NCI-H510A (cell line): ENCODE data around the gene SAMD4B.

Experiments used
- DNase-seq: peaks from one replicate; lab custom pipeline; 2025; lab: John Stamatoyannopoulos, UW

The SAMD4B gene

GRCh38 chr19:39425744-39426143 is 83.5 kb downstream of the SAMD4B start:
- no peak for DNase-seq

- no peak for DNase-seq
These were observed 83.9 kb downstream of the SAMD4B start for GRCh38 chr19:39426170-39426569.

- DNase-seq: no peak
These were observed 85.5 kb downstream of the SAMD4B start for GRCh38 chr19:39427707-39428106.

- DNase-seq: no peak
These were observed 86.3 kb downstream of the SAMD4B start for GRCh38 chr19:39428283-39429112.

GRCh38 chr19:39430675-39431593 is 88.7 kb downstream of the SAMD4B start:
- peak; percentile 34 for DNase-seq

GRCh38 chr19:39432677-39433025 is 90.4 kb downstream of the SAMD4B start:
- no peak for DNase-seq

GRCh38 chr19:39433480-39434079 is 91.4 kb downstream of the SAMD4B start:
- DNase-seq: no peak

GRCh38 chr19:39434123-39435076 is 92.2 kb downstream of the SAMD4B start:
- DNase-seq: no peak
